Measurements from ENCODE around the gene CDK5R1.
A peak's percentile ranks its signal among the peaks of the same experiment; 100 is the strongest.

The CDK5R1 gene

GRCh38 chr17:32490101-32490482 lies 3.3 kb downstream of the CDK5R1 start:
- DNase-seq, result peak in 2 of 10 donors; percentile 78 to 90
- intact Hi-C loops (cut with DNase I), result loop anchor here (10.0 kb wide), 1 partner anchor 55 kb away; no protein-coding TSS in a partner anchor

DNA sequence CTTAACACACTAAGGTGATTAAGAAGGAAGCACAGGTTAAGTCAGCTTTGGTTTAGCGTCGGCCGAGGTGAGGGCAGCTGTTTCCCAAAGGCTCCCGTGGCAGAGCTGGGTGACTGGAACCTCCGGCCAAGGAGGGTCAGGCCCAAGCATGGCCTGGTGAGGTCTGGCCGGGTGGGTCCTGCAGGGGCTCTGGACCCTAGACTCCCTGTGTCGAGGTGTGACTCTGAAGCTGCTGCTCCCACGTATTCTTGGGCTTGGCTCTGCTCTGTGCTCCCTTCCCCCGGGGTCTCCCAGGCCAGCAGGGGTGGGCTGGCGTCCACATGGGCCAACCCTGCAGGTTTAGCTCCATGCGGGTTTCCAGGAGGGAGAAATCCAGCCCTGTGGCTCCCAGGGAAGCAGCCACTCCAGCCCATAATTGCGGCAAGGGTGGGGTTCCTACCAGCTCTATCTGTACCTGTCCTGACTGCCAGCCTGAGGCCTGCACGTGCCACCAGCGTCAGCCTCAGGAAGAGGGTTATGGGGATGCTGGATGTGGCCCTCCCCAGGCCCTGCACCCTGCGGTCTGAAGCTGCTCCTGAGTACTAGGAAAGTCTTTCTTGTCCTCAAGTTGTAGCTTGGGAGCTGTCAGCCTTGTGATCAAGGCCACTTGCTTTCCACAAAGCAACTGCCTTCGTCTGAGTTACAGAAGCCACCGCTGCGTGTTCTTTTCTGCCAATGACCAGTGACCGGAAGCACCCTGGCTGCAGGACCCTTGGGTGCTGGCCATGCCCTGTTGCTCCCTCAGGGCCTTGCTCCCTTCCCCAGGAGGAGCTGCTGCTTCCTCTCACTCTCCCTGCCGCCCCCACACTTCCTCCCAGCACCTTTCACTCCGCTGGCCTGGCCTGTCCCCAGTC lies 4.8 kb downstream of the CDK5R1 start:
- intact Hi-C loops (cut with DNase I), result loop anchor here (10.0 kb wide), 1 partner anchor 53 kb away; no protein-coding TSS in a partner anchor
- no peak for DNase-seq

DNA sequence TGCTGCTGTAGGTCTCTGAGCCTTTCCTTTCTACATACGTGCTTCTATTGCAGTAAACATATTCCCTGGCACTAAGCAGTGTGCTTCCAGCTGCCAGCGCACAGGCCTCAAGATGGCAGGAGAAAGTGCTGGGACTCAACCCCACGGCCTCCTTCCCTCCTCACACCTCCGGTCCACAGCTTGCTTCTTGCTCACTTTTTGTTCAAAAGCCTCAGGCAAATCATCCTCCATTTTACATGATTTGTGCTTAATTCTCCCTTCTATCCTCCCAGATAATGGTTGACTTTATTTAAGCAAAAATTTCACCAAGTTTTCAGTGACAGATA lies 5.4 kb downstream of the CDK5R1 start:
- intact Hi-C loops (cut with DNase I), result loop anchor here (10.0 kb wide), 1 partner anchor 53 kb away; no protein-coding TSS in a partner anchor
- DNase-seq, result no peak

DNA sequence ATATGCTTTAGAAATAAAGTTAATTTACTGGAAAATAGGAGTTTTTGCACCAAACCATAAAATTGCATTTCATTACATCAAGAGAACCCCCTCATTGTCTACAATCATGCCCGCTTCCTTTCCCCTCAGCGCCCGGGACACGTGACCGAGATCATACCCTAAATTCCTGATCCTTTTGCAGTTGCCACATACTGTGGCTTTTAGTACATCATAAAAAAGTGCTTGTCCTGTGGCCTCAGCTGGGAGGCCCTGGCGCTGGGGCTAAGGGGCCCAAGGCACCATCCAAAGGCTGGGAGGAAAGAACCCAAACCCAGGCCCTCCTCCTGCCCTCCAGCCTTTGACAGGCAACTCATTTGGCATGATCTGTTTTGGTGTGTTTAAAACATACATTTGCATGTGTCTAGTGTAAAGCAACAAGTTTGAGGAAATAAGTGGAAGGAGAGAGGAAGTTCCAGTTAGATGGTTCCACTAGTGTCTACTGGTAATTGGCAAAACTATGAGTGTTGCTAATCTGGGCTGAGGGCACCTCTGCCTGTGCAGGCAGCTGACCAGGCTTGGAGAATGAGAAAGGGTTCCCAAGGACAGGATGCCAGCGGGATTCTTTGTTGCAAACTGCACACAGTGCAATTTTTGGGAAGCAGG lies 6.0 kb downstream of the CDK5R1 start:
- no peak for DNase-seq

GRCh38 chr17:32493571-32493970 lies 6.8 kb downstream of the CDK5R1 start:
- intact Hi-C loops (cut with DNase I), result loop anchor here (10.0 kb wide), 1 partner anchor 51 kb away; no protein-coding TSS in a partner anchor

More for the DNA sequence above, 6.0 kb downstream of the CDK5R1 start:
- intact Hi-C loops (cut with DNase I), result loop anchor here (10.0 kb wide), 1 partner anchor 52 kb away; no protein-coding TSS in a partner anchor

DNA sequence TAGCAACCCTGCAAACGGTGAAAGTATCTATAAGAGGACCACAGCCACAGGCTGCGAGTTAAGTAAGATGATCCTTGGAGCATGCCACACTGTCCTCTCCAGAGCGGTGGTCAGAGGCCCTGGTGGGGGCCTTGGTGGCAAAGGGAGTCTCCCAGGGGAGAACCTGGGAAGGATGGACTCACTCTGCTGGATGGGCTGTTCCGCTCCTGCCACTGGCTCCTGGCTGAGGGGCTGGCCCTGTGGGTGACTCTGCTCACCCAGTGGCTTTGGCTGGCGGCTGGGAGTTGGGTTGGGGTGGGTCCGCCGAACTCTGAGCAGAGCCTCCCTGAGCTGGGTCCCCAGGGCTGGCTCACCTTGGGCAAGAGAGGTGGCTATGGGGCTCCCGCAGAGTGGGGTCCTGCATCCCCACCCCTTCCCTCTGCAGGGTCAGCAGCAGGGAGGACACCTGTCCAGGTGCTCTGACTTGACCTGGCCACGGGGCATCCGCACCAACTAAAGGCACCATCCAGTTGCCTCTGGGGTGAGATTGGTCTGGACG lies 7.3 kb downstream of the CDK5R1 start:
- intact Hi-C loops (cut with DNase I), result loop anchor here (10.0 kb wide), 1 partner anchor 51 kb away; no protein-coding TSS in a partner anchor
- DNase-seq, result peak in 1 of 10 donors; percentile 65

More at GRCh38 chr17:32493571-32493970, 6.8 kb downstream of the CDK5R1 start:
- DNase-seq, result no peak

- DNase-seq, result peak in 9 of 10 donors; percentile 51 to 96 (median 77)
- intact Hi-C loops (cut with DNase I), result loop anchor here (10.0 kb wide), 1 partner anchor 50 kb away; no protein-coding TSS in a partner anchor
These were observed 8.0 kb downstream of the CDK5R1 start for GRCh38 chr17:32494621-32495358.

GRCh38 chr17:32495359-32496231 lies 8.8 kb downstream of the CDK5R1 start:
- intact Hi-C loops (cut with DNase I), result loop anchor here (10.0 kb wide), 1 partner anchor 49 kb away; no protein-coding TSS in a partner anchor
- DNase-seq, result peak in 6 of 10 donors; percentile 47 to 94 (median 72)

GRCh38 chr17:32496395-32497073 lies 9.7 kb downstream of the CDK5R1 start:
- no peak for DNase-seq
- intact Hi-C loops (cut with DNase I), result loop anchor here (10.0 kb wide), 1 partner anchor 48 kb away; no protein-coding TSS in a partner anchor

- peak in 1 of 10 donors; percentile 88 for DNase-seq
- intact Hi-C loops (cut with DNase I), result loop anchor here (10.0 kb wide), 1 partner anchor 47 kb away; no protein-coding TSS in a partner anchor
These were observed 10.8 kb downstream of the CDK5R1 start for GRCh38 chr17:32497431-32498205.

- intact Hi-C loops (cut with DNase I), result loop anchor here (10.0 kb wide), 1 partner anchor 46 kb away; no protein-coding TSS in a partner anchor
- peak in 1 of 10 donors; percentile 28 for DNase-seq
These were observed 11.6 kb downstream of the CDK5R1 start for GRCh38 chr17:32498391-32498790.

- peak in 1 of 10 donors; percentile 25 for DNase-seq
- intact Hi-C loops (cut with DNase I), result no loop called here
These were observed 15.2 kb downstream of the CDK5R1 start for GRCh38 chr17:32502013-32502412.

GRCh38 chr17:32502710-32503109 lies 15.9 kb downstream of the CDK5R1 start:
- DNase-seq, result peak in 1 of 10 donors; percentile 7
- intact Hi-C loops (cut with DNase I), result no loop called here

DNA sequence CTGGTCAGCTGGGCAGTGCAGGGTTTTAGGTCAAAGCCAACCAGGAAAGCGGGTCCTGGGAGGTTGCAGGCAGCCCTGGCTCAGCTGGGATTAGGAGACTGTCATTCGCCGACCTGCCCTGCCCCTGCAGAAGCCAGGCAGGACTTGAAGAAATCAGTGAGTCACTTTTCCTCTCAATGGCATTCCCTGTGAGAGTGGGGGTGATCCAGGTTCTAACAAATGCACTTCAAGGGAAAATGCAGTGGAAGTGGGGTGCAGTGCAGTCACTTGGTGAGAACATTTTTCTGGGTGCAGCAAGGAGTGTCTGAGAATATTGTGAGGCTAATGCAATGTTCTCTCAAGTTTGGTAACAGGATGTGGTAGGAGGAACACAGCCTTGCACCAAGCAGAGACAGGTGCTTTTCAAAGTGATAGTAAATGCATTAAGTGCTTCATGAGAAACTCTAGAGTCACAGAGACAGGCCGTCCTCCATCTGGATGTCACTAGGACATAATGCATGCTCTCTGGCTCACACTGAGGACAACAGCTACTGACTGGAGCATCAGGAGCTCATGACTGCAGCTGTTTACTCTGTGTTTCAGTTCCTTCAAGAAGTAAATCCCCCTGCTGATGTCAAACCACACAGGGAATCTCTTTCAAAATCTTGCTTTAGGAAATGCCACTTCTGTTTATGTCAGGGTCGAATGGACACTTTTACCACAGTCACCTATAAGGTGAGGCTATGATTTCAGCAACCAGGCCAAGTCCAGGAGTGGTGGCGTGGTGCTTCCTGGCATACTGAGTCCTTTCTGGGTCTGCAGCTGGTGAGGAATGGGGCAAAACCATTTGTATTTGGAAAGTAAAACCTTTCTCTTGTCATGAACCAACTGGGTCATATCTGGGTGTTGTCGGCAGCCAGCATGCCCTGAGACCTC lies 16.7 kb downstream of the CDK5R1 start:
- intact Hi-C loops (cut with DNase I), result no loop called here
- peak in 1 of 10 donors; percentile 43 for DNase-seq

- peak in 1 of 10 donors; percentile 84 for DNase-seq
- intact Hi-C loops (cut with DNase I), result no loop called here
These were observed 17.6 kb downstream of the CDK5R1 start for GRCh38 chr17:32504166-32504990.

- intact Hi-C loops (cut with DNase I), result no loop called here
- peak in 1 of 10 donors; percentile 81 for DNase-seq
These were observed 22.1 kb downstream of the CDK5R1 start for GRCh38 chr17:32508926-32509325.

Measured in posterior cingulate gyrus (tissue), 11 donors.